NK-92 (cell line): ENCODE measurements around the gene SPCS3.
"Not testable (repeated sequence)": the region's sequence is repeated elsewhere in the genome, so short reads cannot be mapped to it uniquely, and the experiment has no call there.

Source experiments
- DNase-seq: peaks from one replicate; lab custom pipeline; 2025; ENCODE audit not compliant: unreplicated experiment; lab: John Stamatoyannopoulos, UW

SPCS3 gene

GRCh38 chr4:176319704-176320339 is at the start of gene SPCS3:
Gene SPCS3 (plus strand): TSS chr4:176319966. CDS start chr4:176320077, 111 bp downstream.
- DNase-seq, result peak; percentile 47

GRCh38 chr4:176270669-176271068 is 49.1 kb upstream of the SPCS3 start:
- DNase-seq, result no peak

GRCh38 chr4:176271749-176272148 is 48.0 kb upstream of the SPCS3 start:
- no peak for DNase-seq

DNA sequence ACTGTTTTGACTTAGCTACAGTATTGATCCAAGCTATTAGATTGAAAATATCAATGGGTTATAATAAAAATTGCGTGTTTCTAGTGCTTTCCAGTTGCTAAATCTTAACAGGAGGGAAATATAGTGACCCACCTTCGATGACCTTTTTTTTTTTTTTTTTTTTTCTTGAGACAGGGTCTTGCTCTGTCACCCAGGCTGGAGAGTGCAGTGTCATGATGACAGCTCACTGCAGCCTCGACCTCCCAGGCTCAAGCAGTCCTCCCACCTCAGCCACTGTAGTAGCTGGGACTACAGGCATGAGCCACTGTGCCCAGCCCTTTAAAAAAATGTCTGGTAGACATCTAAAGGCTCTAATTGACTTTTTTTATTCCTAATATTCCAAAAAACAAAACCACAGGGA is 47.0 kb upstream of the SPCS3 start:
- DNase-seq, result no peak

DNA sequence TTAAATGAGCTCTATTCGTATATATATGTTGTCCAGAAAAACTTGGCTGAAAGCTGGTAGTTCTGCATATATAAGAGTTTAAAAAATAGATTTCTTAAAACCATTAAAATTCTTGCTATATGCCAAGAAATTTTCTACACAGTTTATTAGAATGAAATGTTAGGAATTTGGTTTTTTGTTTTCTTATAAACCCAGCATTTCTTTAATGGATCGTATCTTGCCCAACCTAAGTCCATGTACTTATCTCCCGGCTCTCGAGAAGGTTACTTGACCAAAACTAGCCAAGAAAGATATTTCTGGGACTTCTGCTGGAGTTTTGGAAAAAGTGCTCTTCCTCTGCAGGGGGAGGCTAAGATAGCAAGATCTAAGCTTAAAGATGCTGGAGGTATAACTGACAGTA is 46.0 kb upstream of the SPCS3 start:
- no peak for DNase-seq

- DNase-seq, result no peak
These were observed 45.3 kb upstream of the SPCS3 start for GRCh38 chr4:176274441-176274840.

DNA sequence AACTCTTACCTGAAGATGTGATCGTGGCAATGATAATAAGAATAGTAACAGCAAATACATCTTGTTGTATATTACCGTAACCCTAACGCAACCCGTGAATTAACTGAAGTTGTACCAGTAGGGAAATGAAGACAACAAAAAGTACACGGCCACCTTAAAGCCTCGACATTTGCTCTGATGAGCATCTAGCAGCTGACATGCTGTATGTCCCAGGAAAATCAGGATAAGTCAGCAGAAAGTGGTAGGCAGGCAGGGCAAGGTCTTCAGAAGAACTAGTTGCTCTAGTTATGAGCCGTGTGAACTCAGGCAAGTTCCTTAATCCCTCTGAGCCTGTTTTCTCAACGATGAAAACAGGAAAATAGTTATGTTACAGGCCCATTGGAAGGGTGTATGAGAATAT is 43.1 kb upstream of the SPCS3 start:
- no peak for DNase-seq

- DNase-seq, result no peak
These were observed 42.4 kb upstream of the SPCS3 start for GRCh38 chr4:176277162-176277904.

DNA sequence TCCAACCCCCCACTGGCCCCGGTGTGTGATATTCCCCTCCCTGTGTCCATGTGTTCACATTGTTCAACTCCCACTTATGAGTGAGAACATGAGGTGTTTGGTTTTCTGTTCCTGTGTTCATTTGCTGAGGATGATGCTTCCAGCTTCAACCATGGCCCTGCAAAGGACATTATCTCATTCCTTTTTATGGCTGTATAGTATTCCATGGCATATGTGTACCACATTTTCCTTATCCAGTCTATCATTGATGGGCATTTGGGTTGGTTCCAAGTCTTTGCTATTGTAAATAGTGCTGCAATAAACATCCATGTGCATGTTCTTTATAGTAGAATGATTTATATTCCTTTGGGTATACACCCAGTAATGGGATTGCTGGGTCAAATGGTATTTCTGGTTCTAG is 40.2 kb upstream of the SPCS3 start:
- not testable (repeated sequence) for DNase-seq

DNA sequence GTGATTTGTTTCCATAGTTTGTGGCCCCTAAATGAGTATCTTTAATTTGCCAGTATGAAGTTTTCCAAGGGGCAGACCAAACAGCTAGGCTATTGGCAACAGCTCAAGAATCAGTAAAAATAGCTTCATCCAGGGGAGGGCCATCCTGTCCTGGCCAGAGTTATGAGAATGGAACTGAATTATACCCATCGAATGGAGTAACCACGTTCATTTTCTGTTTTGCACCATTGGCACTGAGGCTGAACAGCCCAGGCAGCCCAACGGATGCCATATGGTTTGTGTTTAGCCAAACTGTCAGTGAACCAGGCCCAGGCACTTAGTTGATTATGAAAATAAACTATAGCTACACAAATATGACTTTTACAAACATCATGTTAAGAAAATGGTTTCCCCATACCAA is 33.0 kb upstream of the SPCS3 start:
- DNase-seq, result no peak

DNA sequence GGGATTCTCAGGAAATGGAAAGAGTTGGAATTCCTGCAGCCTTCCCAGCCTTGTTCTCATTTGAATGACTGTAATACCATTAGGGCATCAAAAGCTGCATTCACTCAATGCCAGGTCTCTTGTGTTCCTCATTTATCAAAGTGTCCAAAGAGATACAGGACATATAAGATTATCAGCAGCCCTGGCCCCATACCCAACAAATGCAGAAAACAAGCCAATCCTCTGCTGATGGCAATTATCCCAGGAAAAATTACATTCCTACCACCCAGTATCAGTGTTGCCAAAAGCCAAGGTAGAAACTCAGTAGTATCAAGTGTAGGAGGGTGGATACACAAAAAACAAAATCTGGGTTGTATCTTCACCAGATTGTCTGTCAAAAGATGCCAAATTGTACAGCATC is 32.2 kb upstream of the SPCS3 start:
- no peak for DNase-seq

DNA sequence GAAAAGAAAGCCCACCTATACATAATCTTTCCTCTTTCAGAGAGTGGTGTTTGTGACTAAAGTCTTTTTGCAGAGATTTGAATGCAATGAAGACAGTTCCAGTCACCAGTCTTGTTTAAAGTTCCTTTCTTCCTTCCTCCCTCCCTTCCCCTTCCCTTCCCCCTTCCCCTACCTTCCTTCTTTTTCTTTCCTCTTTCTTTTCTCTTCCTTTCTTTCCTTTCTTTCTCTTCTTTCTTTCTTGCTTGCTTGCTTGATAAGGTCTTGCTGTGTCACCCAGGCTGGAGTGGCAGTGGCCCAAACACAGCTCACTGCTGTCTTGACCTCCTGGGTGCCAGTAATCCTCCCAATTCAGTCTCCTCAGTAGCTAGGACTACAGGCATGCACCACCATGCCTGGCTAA is 31.7 kb upstream of the SPCS3 start:
- DNase-seq, result no peak

DNA sequence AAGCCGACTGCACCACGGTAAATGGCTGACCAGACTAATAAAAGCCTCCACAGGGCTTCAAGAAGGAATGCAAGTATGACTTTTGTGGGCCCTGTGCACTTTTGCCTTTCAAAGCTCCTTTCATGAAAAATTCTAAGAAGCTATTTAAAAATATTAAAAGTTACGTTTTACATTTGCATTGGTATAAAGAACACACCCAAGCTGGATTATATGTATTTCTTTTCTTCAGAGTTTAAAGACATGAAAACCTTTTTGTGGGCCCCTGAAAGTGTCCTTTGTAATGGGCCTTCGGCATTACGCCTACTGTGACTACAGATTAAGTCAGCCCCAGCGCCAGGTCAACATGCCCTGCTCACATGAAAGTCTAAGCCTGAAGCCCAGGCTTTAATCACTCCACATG is 30.2 kb upstream of the SPCS3 start:
- DNase-seq, result no peak

GRCh38 chr4:176290520-176290919 is 29.2 kb upstream of the SPCS3 start:
- no peak for DNase-seq

DNA sequence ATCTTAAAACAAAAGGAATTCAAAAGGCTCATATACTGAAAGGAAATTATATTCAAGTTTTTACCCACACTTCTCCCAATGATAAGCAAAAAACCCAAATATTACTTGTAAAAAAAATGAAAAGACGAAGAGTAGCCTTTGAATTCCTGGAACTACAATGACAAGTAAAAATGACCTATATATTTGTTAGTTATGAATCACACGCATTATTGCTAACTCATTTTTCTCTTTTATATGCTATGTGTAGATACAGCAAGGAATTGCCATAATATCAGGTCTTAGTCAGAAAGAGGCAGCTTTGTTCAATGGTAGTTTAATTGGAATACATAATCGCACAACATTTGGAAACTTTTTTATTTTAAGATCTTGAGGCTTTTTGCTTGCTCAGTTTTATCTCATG is 28.0 kb upstream of the SPCS3 start:
- DNase-seq, result no peak

GRCh38 chr4:176292920-176293319 is 26.8 kb upstream of the SPCS3 start:
- DNase-seq, result no peak

GRCh38 chr4:176293660-176294059 is 26.1 kb upstream of the SPCS3 start:
- no peak for DNase-seq

GRCh38 chr4:176295907-176296306 is 23.9 kb upstream of the SPCS3 start:
- DNase-seq, result not testable (repeated sequence)

DNA sequence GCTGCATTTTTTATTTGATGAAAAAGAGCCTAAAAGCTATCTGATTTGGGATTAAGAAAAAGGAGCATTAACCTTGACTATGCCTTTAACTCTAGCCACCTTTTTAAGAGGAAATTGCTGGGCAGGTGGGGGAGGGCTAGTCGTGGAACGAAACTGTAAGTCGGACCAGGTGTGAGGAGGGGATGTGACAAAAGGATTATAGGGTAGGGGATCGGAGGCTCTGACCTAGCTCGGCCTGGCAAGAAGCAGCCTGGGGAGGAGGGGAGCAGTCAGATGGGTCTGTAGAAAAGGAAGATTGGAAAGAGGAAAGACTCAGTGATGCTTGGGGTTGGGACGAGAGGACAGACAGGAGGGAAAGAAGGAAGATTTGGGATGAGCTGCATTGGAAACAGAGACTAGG is 21.1 kb upstream of the SPCS3 start:
- no peak for DNase-seq

DNA sequence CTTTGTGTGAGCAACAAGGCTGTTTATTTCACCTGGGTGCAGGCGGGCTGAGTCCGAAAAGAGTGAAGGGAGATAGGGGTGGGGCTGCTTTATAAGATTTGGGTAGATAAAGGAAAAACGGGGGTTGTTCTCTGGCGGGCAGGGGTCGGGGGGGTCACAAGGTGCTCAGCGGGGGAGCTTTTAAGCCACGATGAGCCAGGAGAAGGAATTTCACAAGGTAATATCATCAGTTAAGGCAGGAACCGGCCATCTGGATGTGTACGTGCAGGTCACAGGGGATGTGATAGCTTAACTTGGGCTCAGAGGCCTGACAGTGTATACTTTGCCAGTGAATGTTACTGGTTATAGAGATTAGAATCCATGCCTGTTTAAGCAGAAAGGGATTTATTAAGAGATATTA is 19.7 kb upstream of the SPCS3 start:
- DNase-seq, result no peak

DNA sequence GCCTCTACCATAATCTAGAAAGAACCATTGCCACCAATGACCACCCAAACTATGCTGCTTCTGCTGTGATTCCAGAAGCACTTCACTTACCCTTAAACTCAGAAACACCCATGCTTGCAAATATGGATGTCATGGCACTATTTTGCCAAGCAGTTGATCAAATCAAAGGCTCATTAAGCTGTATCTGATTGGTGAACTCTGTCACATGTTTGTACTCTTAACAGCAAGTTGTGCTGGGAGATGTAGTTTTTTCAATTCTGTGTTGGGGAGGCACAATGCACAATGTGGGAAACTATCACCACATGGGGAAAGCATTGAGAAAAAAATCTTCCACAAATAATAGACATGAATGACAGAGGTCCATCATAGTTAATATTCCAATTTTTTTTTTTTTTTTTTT is 19.2 kb upstream of the SPCS3 start:
- DNase-seq, result no peak

GRCh38 chr4:176302283-176303275 is 17.2 kb upstream of the SPCS3 start:
- DNase-seq, result no peak
